Sigmoid colon (tissue), 4 donors: ENCODE measurements around the gene RAB31.

Experiments used
- CTCF ChIP-seq, 4 experiments: fragments of 450-650 bp in 3 of 4; fragments of 200-600 bp in 1 of 4; IDR thresholded peaks; one replicate each; pipeline ENCODE4 v1.5.1; 2016 to 2019; ENCODE audit warnings: antibody characterized with exemption in 4 of 4, mild to moderate bottlenecking in 3 of 4, moderate library complexity in 2 of 4
- EP300 ChIP-seq, 4 donors: sonication (generic); formaldehyde crosslinking; IDR thresholded peaks; one replicate each; pipeline ENCODE4 v1.6.1; 2017; ENCODE audit warnings: antibody characterized with exemption in 4 of 4
- POLR2A ChIP-seq, 2 donors: fragments of 450-650 bp; IDR thresholded peaks; one replicate each; pipeline ENCODE4 v1.6.1; 2016; ENCODE audit warnings: antibody characterized with exemption in 2 of 2, mild to moderate bottlenecking in 2 of 2, moderate library complexity in 2 of 2
- POLR2AphosphoS5 ChIP-seq, 4 donors: sonication (generic); formaldehyde crosslinking; IDR thresholded peaks; one replicate each; pipeline ENCODE4 v1.6.1; 2017; ENCODE audit warnings: antibody characterized with exemption in 4 of 4

DNA sequence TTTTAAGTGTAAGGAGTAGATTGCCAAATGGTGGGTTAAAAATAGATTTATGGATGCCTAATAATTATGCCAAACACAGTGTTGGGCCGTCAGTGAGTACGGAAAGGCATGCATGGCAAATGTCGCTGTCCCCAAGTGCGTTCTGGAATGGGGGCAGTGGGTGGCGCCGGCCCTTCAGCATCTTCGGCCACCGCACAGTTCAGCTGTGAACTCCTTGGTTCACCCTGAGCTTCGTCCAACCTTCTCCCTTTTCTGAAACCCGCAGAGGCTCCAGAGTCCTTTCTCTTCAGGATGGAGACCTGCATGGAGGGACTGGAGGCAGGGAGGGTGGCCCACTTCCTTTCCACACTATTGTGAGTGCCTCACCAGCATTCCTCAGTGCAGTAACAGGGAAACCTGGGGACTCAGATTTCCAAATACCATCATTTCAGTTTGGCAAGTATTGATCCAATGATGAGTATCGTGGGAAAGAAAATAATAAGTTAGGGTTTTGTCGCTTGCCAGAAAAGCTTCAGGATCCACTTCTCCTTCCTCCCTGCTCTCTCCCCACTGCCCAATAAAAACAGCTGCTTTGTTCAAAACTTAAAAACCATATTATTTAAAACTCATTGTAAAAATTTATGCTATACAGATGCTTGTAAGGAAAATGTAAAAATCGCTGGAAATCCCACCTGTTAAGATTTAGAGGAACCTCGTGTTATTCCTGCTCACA lies 103.0 kb downstream of the RAB31 start:
- TF ChIP-seq CTCF (IDR thresholded peaks at IDR 0.05), result no peak
- TF ChIP-seq POLR2A (IDR thresholded peaks at IDR 0.05), result no peak
- TF ChIP-seq EP300 (IDR thresholded peaks at IDR 0.05), result no peak
- TF ChIP-seq POLR2AphosphoS5 (IDR thresholded peaks at IDR 0.05), result no peak
